Suprapubic skin (tissue), 4 donors: ENCODE measurements around the gene PDCD5. TPM values are rescaled to one million over a fixed set of nuclear protein-coding genes. Genes with fewer than 3 reads are reported as not detected.

Experiments
- DNase-seq, 2 donors: peaks; one replicate each; pipeline ENCODE4 v3.0.0-alpha.2; 2019; ENCODE audit warnings: low spot score in 2 of 2
- H3K27ac ChIP-seq: fragments of 200-600 bp; sonication (generic); one replicate; pipeline ENCODE4 v1.5.1; 2019
- H3K27me3 ChIP-seq: fragments of 200-600 bp; sonication (generic); one replicate; pipeline ENCODE4 v1.5.1; 2019
- H3K36me3 ChIP-seq: fragments of 200-600 bp; sonication (generic); one replicate; pipeline ENCODE4 v1.5.1; 2019
- H3K4me1 ChIP-seq: fragments of 200-600 bp; sonication (generic); one replicate; pipeline ENCODE4 v1.5.1; 2019
- H3K4me3 ChIP-seq: fragments of 200-600 bp; sonication (generic); one replicate; pipeline ENCODE4 v1.5.1; 2019; ENCODE audit warnings: mild to moderate bottlenecking
- H3K9me3 ChIP-seq: fragments of 200-600 bp; sonication (generic); one replicate; pipeline ENCODE4 v1.5.1; 2019
- EP300 ChIP-seq: sonication (generic); formaldehyde crosslinking; IDR thresholded peaks from one replicate; pipeline ENCODE4 v1.6.1; 2017; ENCODE audit warnings: antibody characterized with exemption
- POLR2A ChIP-seq, 2 donors: fragments of 450-650 bp; IDR thresholded peaks; one replicate each; pipeline ENCODE4 v1.6.1; 2017; ENCODE audit warnings: antibody characterized with exemption in 2 of 2, mild to moderate bottlenecking in 2 of 2, moderate library complexity in 2 of 2
- POLR2AphosphoS5 ChIP-seq, 3 donors: sonication (generic); formaldehyde crosslinking; IDR thresholded peaks; one replicate each; pipeline ENCODE4 v1.6.1; 2017; ENCODE audit warnings: antibody characterized with exemption in 3 of 3
- WGBS: methylation state at CpG from one replicate; pipeline ENCODE4 v1.1.5; 2018; 5-methylcytosine and 5-hydroxymethylcytosine counted together
- total RNA-seq, 4 donors: library from RNA; depleted of rRNA; stranded (reverse); fragments of >200 nt; gene quantifications; one replicate each; pipeline ENCODE4 v1.1.0, GENCODE V29; 2016
- TF ChIP-seq, protein P1 (sequence below), 2 donors: fragments of 200-600 bp in 1 of 2; fragments of 450-650 bp in 1 of 2; sonication (generic) in 1 of 2; IDR thresholded peaks; one replicate each; pipeline ENCODE4 v1.5.1; 2016 to 2019; ENCODE audit warnings: antibody characterized with exemption in 2 of 2, mild to moderate bottlenecking in 1 of 2, moderate library complexity in 1 of 2

The PDCD5 gene
- total RNA-seq, 4 donors from 2014 or later: 60.1 to 93.0 (median 68.3) TPM

- Histone ChIP-seq H3K27me3 (peaks cover 3% of the 10 kb centered on the region), H3K4me3 (no peak overlapping the region), H3K27ac (no peak overlapping the region), H3K4me1 (no peaks in the 10 kb centered on the region), H3K9me3 (no peaks in the 10 kb centered on the region), H3K36me3 (no peaks in the 10 kb centered on the region)
- DNase-seq: no peak
- TF ChIP-seq POLR2AphosphoS5 (IDR thresholded peaks at IDR 0.05) (no peak), EP300 (no peak), POLR2A (IDR thresholded peaks at IDR 0.05) (no peak)
- TF ChIP-seq, protein P1, sequence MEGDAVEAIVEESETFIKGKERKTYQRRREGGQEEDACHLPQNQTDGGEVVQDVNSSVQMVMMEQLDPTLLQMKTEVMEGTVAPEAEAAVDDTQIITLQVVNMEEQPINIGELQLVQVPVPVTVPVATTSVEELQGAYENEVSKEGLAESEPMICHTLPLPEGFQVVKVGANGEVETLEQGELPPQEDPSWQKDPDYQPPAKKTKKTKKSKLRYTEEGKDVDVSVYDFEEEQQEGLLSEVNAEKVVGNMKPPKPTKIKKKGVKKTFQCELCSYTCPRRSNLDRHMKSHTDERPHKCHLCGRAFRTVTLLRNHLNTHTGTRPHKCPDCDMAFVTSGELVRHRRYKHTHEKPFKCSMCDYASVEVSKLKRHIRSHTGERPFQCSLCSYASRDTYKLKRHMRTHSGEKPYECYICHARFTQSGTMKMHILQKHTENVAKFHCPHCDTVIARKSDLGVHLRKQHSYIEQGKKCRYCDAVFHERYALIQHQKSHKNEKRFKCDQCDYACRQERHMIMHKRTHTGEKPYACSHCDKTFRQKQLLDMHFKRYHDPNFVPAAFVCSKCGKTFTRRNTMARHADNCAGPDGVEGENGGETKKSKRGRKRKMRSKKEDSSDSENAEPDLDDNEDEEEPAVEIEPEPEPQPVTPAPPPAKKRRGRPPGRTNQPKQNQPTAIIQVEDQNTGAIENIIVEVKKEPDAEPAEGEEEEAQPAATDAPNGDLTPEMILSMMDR (IDR thresholded peaks at IDR 0.05): no peak
- WGBS: 68% methylated on average over 8 of the region's 8 CpGs
Measured at GRCh38 chr19:32542477-32543108, 38.4 kb upstream of the PDCD5 start.

GRCh38 chr19:32543115-32543900, 37.7 kb upstream of the PDCD5 start:
- H3K4me3 ChIP-seq: no peak overlapping the region
- peaks cover 3% of the 10 kb centered on the region for H3K27me3 ChIP-seq
- no peak for DNase-seq
- no peaks in the 10 kb centered on the region for H3K9me3 ChIP-seq
- WGBS: 68% methylated on average over 11 of the region's 11 CpGs
- no peaks in the 10 kb centered on the region for H3K4me1 ChIP-seq
- H3K36me3 ChIP-seq: no peaks in the 10 kb centered on the region
- TF ChIP-seq POLR2AphosphoS5 (IDR thresholded peaks at IDR 0.05): no peak
- TF ChIP-seq, protein P1 (IDR thresholded peaks at IDR 0.05): no peak
- no peak for TF ChIP-seq POLR2A (IDR thresholded peaks at IDR 0.05)
- no peak for TF ChIP-seq EP300
- no peak overlapping the region for H3K27ac ChIP-seq

GRCh38 chr19:32544917-32545316, 36.1 kb upstream of the PDCD5 start:
- no peak for DNase-seq
- H3K27ac ChIP-seq: no peak overlapping the region
- WGBS: 96% methylated on average over 6 of the region's 7 CpGs

DNA sequence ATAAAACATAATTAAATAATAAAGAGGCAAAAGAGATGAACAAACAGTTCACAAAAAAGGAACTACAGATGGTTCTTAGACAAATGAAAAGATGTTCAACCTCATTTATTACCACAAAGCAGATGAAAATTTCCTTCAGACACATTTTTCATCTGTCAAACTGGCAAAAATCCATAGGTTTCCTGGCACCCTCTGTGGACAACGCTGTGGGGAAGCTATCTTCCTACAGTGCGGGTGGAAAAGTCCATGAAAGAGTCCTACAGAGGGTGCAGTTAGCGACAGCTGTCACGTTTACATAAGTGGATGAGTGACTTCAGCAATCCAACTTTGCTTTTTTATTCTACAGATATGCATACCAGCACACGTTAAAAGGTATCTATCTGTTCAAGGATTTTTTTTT, 30.3 kb upstream of the PDCD5 start:
- Histone ChIP-seq H3K27me3 (no peaks in the 10 kb centered on the region), H3K27ac (no peak overlapping the region), H3K36me3 (no peaks in the 10 kb centered on the region), H3K4me3 (no peak overlapping the region), H3K9me3 (no peaks in the 10 kb centered on the region), H3K4me1 (no peaks in the 10 kb centered on the region)
- WGBS: 50% methylated on average over 5 of the region's 5 CpGs
- no peak for DNase-seq
- TF ChIP-seq EP300: no peak

More at GRCh38 chr19:32544917-32545316, 36.1 kb upstream of the PDCD5 start:
- H3K4me3 ChIP-seq: no peak overlapping the region
- H3K27me3 ChIP-seq: no peaks in the 10 kb centered on the region
- no peaks in the 10 kb centered on the region for H3K4me1 ChIP-seq
- no peaks in the 10 kb centered on the region for H3K36me3 ChIP-seq
- TF ChIP-seq POLR2A (IDR thresholded peaks at IDR 0.05) (no peak), POLR2AphosphoS5 (IDR thresholded peaks at IDR 0.05) (no peak), EP300 (no peak)
- TF ChIP-seq, protein P1 (IDR thresholded peaks at IDR 0.05): no peak
- H3K9me3 ChIP-seq: no peaks in the 10 kb centered on the region

DNA sequence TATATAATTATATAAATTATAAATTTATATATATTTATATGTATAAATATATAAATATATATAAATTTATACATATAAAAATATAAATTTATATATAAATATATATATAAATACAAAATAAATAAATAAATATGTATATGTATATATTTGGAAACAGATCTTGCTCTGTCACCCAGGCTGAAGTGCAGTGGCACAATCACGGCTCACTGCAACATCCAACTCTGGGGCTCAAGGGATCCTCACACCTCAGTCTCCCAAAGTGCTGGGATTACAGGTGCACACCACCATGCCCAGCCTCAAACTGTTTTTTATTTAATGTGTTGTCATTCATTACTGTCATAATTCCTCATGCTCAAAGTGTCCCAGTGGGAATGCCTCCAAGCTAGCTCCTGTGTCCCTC, 25.2 kb upstream of the PDCD5 start:
- peaks cover 10% of the 10 kb centered on the region for H3K27me3 ChIP-seq
- WGBS: 92% methylated on average over 1 of the region's 1 CpG
- TF ChIP-seq EP300 (no peak), POLR2AphosphoS5 (IDR thresholded peaks at IDR 0.05) (no peak), POLR2A (IDR thresholded peaks at IDR 0.05) (no peak)
- TF ChIP-seq, protein P1 (IDR thresholded peaks at IDR 0.05): no peak
- H3K9me3 ChIP-seq: no peaks in the 10 kb centered on the region
- H3K4me3 ChIP-seq: no peak overlapping the region
- no peak for DNase-seq
- no peak overlapping the region for H3K27ac ChIP-seq
- no peaks in the 10 kb centered on the region for H3K4me1 ChIP-seq
- no peaks in the 10 kb centered on the region for H3K36me3 ChIP-seq
